GM19395 (cell line): ENCODE data around the gene FXYD4.
"Not testable (repeated sequence)": the region's sequence is repeated elsewhere in the genome, so short reads cannot be mapped to it uniquely, and the experiment has no call there.

Experiments used
- ATAC-seq: cut with Tn5 transposase; IDR thresholded peaks from one replicate; pipeline ENCODE4 v1.9.1; 2021; ENCODE audit warnings: mild to moderate bottlenecking, moderate library complexity; ENCODE audit not compliant: unreplicated experiment

FXYD4 gene

GRCh38 chr10:43371418-43371817, at the start of gene FXYD4:
TSS of gene FXYD4 (plus strand) at chr10:43371636. CDS start at chr10:43373747, 2,111 bp downstream.
- no peak for ATAC-seq

DNA sequence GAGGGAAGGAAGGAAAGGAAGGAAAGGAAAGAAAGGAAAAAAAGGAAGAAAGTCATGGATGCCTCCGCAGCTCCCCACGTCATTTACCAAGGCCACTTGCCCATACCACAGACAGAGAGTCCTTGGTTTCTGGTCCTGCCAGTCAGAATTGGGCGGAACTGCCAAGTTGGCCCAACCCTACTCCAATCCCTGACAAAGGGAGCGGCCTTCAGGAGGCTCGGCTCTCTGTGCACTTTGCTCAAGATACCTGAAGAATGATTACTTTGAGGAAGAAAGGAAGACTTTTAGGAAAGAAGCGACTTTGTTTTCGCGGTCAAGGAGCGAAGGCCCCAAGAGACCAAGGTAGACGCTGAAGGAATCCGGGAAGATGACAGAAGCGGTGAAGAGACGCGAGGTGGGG, 49.1 kb upstream of the FXYD4 start:
- ATAC-seq: no peak

- peak; percentile 76 for ATAC-seq
These were observed 48.7 kb upstream of the FXYD4 start for GRCh38 chr10:43322769-43323168.

GRCh38 chr10:43323245-43323644, 48.2 kb upstream of the FXYD4 start:
- no peak for ATAC-seq

- no peak for ATAC-seq
These were observed 46.6 kb upstream of the FXYD4 start for GRCh38 chr10:43324876-43325275.

- no peak for ATAC-seq
These were observed 44.3 kb upstream of the FXYD4 start for GRCh38 chr10:43327171-43327570.

DNA sequence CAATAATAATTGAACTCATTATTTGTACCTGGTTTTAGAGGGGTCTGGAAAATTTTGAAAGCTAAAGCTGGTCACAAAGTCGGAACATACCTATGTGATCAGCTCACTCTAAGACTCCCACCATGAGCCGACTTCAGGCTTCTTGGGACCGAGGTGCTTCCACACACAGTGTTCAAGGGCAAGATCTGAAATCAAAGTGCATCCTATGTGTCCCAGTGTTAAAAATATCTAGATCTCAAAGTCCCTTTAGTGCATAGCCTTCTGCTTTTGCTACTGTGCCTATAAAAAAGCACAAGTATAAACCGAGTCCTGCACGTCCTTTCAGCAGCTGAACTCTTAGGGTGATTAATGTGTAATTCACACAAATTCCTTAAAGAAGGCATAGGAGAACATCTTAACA, 43.5 kb upstream of the FXYD4 start:
- no peak for ATAC-seq

GRCh38 chr10:43328810-43329209, 42.6 kb upstream of the FXYD4 start:
- not testable (repeated sequence) for ATAC-seq

DNA sequence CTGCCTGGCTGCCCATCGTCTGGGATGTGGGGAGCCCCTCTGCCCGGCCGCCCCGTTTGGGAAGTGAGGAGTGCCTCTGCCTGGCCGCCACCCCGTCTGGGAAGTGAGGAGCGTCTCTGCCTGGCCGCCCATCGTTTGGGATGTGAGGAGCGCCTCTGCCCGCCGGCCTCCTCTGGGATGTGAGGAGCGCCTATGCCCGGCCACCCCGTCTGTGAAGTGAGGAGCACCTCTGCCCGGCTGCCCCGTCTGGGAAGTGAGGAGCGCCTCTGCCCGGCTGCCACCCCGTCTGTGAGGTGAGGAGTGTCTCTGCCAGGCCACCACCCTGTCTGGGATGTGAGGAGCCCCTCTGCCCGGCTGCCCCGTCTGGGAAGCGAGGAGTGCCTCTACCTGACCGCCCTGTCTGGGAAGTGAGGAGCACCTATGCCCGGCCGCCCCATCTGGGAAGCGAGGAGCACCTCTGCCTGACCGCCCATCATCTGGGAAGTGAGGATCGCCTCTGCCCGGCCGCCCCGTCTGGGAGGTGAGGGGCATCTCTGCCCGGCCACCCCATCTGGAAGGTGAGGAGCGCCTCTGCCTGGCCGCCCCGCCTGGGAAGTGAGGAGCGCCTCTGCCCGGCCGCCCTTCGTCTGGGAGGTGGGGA, 42.1 kb upstream of the FXYD4 start:
- ATAC-seq: not testable (repeated sequence)

DNA sequence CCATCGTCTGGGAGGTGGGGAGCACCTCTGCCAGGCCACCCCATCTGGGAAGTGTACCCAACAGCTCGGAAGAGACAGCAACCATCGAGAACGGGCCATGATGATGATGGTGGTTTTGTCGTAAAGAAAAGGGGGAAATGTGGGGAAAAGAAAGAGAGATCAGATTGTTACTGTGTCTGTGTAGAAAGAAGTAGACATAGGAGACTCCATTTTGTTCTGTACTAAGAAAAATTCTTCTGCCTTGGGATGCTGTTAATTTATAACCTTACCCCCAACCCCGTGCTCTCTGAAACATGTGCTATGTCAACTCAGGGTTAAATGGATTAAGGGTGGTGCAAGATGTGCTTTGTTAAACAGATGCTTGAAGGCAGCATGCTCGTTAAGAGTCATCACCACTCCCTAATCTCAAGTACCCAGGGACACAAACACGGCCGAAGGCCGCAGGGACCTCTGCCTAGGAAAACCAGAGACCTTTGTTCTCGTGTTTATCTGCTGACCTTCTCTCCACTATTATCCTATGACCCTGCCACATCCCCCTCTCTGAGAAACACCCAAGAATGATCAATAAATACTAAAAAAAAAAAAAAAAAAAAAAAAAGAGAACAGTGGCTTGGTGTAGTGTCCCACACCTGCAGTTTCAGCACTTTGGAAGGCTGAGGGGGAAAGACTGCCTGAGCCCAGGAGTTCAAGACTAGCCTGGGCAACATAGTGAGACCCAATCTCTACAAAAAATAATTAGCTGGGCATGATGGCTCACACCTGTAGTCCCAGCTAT, 41.2 kb upstream of the FXYD4 start:
- not testable (repeated sequence) for ATAC-seq

DNA sequence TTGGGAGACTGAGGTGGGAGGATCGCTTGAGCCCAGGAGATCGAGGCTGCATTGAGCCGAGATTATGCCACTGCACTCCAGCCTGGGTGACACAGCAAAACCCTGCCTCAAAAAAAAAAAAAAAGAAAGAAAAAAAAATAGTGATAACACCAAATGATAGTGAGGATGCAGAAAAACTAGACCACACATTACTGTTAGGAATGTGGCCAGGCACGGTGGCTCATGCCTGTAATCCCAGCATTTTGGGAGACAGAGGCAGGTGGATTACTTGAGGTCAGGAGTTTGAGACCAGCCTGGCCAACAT, 40.7 kb upstream of the FXYD4 start:
- ATAC-seq: not testable (repeated sequence)

- ATAC-seq: no peak
These were observed 37.8 kb upstream of the FXYD4 start for GRCh38 chr10:43333653-43334052.

DNA sequence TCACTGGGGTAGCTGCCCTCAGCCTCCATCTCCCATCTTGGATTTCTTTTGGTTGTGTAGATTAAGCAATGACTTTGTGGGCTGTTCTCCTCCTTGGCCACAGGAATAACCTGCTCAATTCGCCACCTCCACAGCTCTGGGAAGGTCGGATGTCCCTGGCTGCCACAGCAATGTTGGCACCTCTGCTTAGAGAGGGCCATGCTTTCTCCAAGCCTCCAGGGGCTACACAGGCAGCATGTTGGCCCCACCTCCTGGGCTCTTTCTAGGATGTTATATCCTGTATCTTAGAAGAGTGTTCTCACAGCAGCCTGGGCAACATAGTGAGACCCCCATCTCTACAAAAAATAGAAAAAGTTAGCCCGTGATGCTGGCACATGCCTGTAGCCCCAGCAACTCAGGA, 35.4 kb upstream of the FXYD4 start:
- no peak for ATAC-seq

DNA sequence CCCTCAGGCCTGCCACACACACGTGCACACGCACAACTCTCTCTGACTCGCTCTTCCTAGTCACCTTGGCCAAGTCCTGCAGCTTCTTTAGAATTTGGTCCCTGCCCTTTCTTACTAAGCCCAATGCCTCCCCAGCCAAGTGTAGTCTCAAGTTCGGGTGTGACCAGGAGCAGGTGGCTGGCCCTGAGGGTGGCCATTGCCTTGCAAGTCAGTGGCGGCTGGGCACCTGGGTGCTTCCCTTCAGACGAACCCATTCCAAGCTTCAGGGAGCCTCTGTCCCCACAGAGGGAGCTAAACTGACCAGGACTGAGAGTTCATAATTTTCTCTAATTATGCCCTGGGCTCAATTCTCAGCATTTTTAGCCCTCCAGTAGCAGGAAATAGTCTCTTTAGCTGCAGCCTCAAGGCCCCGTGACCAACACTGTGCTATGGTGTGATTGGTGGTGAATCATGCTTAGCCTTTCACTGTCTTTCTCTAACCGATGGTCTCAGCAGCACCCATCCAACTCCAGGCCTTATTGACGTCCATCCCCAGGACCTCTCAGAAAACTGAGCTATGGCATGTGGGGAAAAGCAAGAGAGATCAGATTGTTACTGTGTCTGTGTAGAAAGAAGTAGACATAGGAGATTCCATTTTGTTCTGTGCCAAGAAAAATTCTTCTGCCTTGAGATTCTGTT, 34.7 kb upstream of the FXYD4 start:
- ATAC-seq: no peak

DNA sequence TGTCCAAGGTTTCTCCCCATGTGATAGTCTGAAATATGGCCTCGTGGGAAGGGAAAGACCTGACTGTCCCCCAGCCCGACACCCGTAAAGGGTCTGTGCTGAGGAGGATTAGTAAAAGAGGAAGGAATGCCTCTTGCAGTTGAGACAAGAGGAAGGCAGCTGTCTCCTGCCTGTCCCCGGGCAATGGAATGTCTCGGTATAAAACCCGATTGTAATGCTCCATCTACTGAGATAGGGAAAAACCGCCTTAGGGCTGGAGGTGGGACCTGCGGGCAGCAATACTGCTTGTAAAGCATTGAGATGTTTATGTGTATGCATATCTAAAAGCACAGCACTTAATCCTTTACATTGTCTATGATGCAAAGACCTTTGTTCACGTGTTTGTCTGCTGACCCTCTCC, 33.9 kb upstream of the FXYD4 start:
- not testable (repeated sequence) for ATAC-seq

DNA sequence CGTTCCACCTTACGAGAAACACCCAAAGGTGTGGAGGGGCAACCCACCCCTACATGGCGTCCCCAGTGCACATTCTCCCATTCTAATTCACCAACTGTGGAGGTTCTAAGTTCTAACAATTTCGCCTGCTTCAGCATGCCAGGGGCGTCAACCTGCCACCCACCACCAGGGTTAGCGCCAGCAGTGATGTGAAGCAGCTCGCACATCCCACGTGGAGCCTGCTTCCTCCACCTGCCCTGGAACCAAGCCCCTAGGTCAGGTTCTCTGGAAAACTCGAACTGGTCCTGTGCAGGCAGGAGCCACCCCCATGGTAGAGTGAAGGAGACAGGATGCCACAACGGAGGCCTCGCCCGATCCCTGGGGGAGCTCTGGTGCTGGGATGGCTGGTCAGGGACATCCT, 33.3 kb upstream of the FXYD4 start:
- ATAC-seq: no peak

GRCh38 chr10:43339136-43339535, 32.3 kb upstream of the FXYD4 start:
- no peak for ATAC-seq

DNA sequence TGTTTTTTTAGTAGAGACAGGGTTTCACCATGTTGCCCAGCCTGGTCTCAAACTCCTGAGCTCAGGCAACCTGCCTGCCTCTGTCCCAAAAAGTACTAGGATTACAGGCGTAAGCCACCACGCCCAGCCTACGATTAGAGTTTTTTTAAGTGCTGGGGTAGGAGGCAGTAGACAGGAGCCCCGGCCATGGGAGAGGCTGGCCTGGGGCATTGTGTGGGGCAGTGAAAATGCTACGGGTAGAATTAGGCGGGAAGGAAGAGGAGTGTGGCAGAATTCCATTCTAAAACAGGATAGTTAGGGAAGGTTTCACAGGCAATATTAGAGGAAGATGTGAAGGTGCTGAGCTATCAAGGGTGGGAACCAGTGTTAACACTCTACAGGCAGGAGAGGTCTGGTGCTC, 31.3 kb upstream of the FXYD4 start:
- no peak for ATAC-seq

DNA sequence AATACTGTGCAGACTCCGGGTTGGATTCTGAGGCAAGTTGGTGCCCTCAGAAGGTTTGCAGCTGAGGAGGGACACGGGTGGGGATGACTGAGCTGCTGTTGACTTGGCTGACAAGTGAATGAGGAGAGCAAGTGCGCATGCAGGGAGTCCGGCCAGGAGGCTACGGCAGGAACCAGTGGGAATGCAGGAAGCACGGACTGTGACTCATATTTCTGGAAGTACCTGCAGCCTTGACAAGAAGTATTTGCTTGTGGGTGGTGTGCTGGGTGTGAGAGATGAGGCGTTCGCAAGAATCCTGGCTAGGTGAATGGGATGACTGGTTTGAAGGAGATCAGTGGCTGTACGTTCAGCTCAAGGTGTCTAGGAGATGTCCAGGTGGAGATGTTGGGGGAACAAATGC, 30.8 kb upstream of the FXYD4 start:
- ATAC-seq: no peak

DNA sequence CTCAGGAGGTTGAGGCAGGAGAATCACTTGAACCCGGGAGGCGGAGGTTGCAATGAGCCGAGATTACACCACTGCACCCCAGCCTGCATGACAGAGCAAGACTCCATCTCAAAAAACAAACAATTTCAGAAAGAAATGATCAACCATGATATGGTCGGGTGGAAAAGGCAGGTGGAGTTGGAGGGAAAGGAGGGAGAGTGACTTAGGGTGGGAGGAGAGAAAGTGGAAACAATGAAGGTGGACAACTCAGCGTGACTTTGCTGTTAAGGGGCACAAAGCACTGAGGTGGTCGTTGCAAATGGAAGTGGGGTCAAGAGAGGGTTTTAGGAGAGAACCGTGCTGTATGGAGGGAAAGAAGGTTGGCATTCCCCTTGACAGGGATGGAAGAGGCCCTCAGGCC, 30.0 kb upstream of the FXYD4 start:
- ATAC-seq: no peak

GRCh38 chr10:43342279-43343125, 28.9 kb upstream of the FXYD4 start:
- no peak for ATAC-seq
